IMR-90 (cell line): ENCODE measurements around the gene CRISPLD2. TPM values are rescaled to one million over a fixed set of nuclear protein-coding genes. Genes with fewer than 3 reads are reported as not detected.

ENCODE experiments used
- ATAC-seq: fragments of 200-7000 bp; cut with Tn5 transposase; 2 replicates; pipeline ENCODE4 v1.9.1; 2020; ENCODE audit warnings: low read depth, mild to moderate bottlenecking, moderate library complexity
- BruUV-seq: library from RNA; stranded (reverse); fragments of 400-500 nt; replicated peaks from 2 replicates; lab custom pipeline; 2021; lab: Mats Ljungman, UMichigan
- CTCF ChIA-PET: fragments of 300-600 bp; formaldehyde crosslinking; extraction: SDS; loops from one replicate; lab custom pipeline; 2021; ENCODE audit warnings: antibody characterized with exemption; lab: Yijun Ruan, JAX
- POLR2A ChIA-PET: fragments of 300-600 bp; sonication (Branson Sonifier 250); formaldehyde crosslinking; loops from one replicate; lab custom pipeline; 2022; ENCODE audit warnings: antibody characterized with exemption; ENCODE audit not compliant: unreplicated experiment; lab: Charles Lee
- DNase-seq: peaks from one replicate; pipeline ENCODE4 v3.0.0; 2013
- H2AFZ ChIP-seq: replicated peaks from 2 replicates; pipeline ENCODE3; 2013; ENCODE audit warnings: low read length, mild to moderate bottlenecking; ENCODE audit not compliant: poor library complexity
- H2AK5ac ChIP-seq: 2 replicates; pipeline ENCODE4 v1.6.1; 2013; ENCODE audit warnings: low read depth, low read length, inconsistent platforms
- H2AK9ac ChIP-seq: replicated peaks from 2 replicates; pipeline ENCODE3; 2013; ENCODE audit warnings: mild to moderate bottlenecking, low read depth, low read length, moderate library complexity; ENCODE audit not compliant: poor library complexity
- H2BK120ac ChIP-seq: 2 replicates; pipeline ENCODE4 v1.6.1; 2013; ENCODE audit warnings: low read depth, low read length, inconsistent platforms
- H2BK15ac ChIP-seq: 3 replicates; pipeline ENCODE4 v1.6.1; 2013; ENCODE audit warnings: low read depth, low read length, inconsistent platforms
- H2BK20ac ChIP-seq: 2 replicates; pipeline ENCODE4 v1.6.1; 2013; ENCODE audit warnings: low read depth, mild to moderate bottlenecking, inconsistent platforms, low read length, moderate library complexity
- H2BK5ac ChIP-seq: 2 replicates; pipeline ENCODE4 v1.6.1; 2013; ENCODE audit warnings: mild to moderate bottlenecking, low read depth, low read length, inconsistent platforms; ENCODE audit not compliant: poor library complexity, severe bottlenecking
- H3K14ac ChIP-seq: replicated peaks from 2 replicates; pipeline ENCODE4 v1.6.1; 2013; ENCODE audit warnings: low read depth, low read length, inconsistent platforms
- H3K18ac ChIP-seq: 2 replicates; pipeline ENCODE4 v1.6.1; 2013; ENCODE audit warnings: low read depth, low read length, control low read depth
- H3K23ac ChIP-seq: 2 replicates; pipeline ENCODE4 v1.6.1; 2013; ENCODE audit warnings: low read depth, low read length, inconsistent platforms
- H3K27ac ChIP-seq: 2 replicates; pipeline ENCODE4 v1.5.1; 2013; ENCODE audit warnings: mild to moderate bottlenecking, control low read depth, low read length; ENCODE audit not compliant: insufficient read depth
- H3K27me3 ChIP-seq: 2 replicates; pipeline ENCODE4 v1.6.1; 2013; ENCODE audit warnings: low read length; ENCODE audit not compliant: control insufficient read depth, insufficient read depth
- H3K36me3 ChIP-seq: 2 replicates; pipeline ENCODE4 v1.6.1; 2013; ENCODE audit warnings: low read length, mixed read lengths; ENCODE audit not compliant: control insufficient read depth, insufficient read depth
- H3K4ac ChIP-seq: 2 replicates; pipeline ENCODE4 v1.6.1; 2013; ENCODE audit warnings: low read depth, low read length, inconsistent platforms
- H3K4me1 ChIP-seq: 2 replicates; pipeline ENCODE4 v1.6.1; 2013; ENCODE audit warnings: low read length, mixed read lengths; ENCODE audit not compliant: control insufficient read depth, insufficient read depth
- H3K4me2 ChIP-seq: 2 replicates; pipeline ENCODE4 v1.6.1; 2013; ENCODE audit warnings: low read depth, mild to moderate bottlenecking, control low read depth, low read length, moderate library complexity
- H3K4me3 ChIP-seq: 2 replicates; pipeline ENCODE4 v1.5.1; 2013; ENCODE audit warnings: low read depth, mild to moderate bottlenecking, control low read depth, low read length, moderate library complexity; ENCODE audit not compliant: insufficient read depth
- H3K56ac ChIP-seq: 2 replicates; pipeline ENCODE4 v1.6.1; 2013; ENCODE audit warnings: low read length, inconsistent platforms; ENCODE audit not compliant: insufficient read depth; ENCODE audit errors: extremely low read depth
- H3K79me1 ChIP-seq, 2 experiments: 2 replicates each; pipeline ENCODE4 v1.6.1; 2013; ENCODE audit warnings: low read length in 2 of 2, inconsistent platforms in 1 of 2, low read depth in 1 of 2
- H3K9ac ChIP-seq: 2 replicates; pipeline ENCODE4 v1.6.1; 2013; ENCODE audit warnings: low read depth, low read length, control low read depth
- H3K9me1 ChIP-seq: 2 replicates; pipeline ENCODE4 v1.6.1; 2013; ENCODE audit warnings: low read length, inconsistent platforms; ENCODE audit not compliant: insufficient read depth
- H3K9me3 ChIP-seq: 2 replicates; pipeline ENCODE4 v1.6.1; 2013; ENCODE audit warnings: low read length; ENCODE audit not compliant: control insufficient read depth, insufficient read depth
- H4K20me1 ChIP-seq: 2 replicates; pipeline ENCODE4 v1.6.1; 2013; ENCODE audit warnings: low read length, inconsistent platforms; ENCODE audit not compliant: insufficient read depth
- H4K5ac ChIP-seq: 2 replicates; pipeline ENCODE4 v1.6.1; 2013; ENCODE audit warnings: mild to moderate bottlenecking, low read depth, low read length, control low read depth
- H4K8ac ChIP-seq, 2 experiments: 2 replicates each; pipeline ENCODE4 v1.6.1; 2013; ENCODE audit warnings: low read depth in 2 of 2, low read length in 2 of 2, control low read depth in 1 of 2, inconsistent platforms in 1 of 2
- H4K91ac ChIP-seq: 2 replicates; pipeline ENCODE4 v1.6.1; 2013; ENCODE audit warnings: low read depth, low read length, inconsistent platforms; ENCODE audit not compliant: insufficient read depth
- CHD1 ChIP-seq: IDR thresholded peaks from 2 replicates; pipeline ENCODE4 v1.6.1; 2012; ENCODE audit warnings: low read depth, low read length, improper control_type of control experiment
- CTCF ChIP-seq: conservative IDR thresholded peaks from 2 replicates; pipeline ENCODE4 v1.5.1; 2012; ENCODE audit warnings: mild to moderate bottlenecking, low read depth, low read length, improper control_type of control experiment
- FOS ChIP-seq: fragments of 150-350 bp; IDR thresholded peaks from 2 replicates; pipeline ENCODE4 v1.6.1; 2016; ENCODE audit warnings: low read depth, low read length
- MAFK ChIP-seq: IDR thresholded peaks from 2 replicates; pipeline ENCODE4 v1.6.1; 2012; ENCODE audit warnings: low read depth, low read length, improper control_type of control experiment
- POLR2A ChIP-seq: IDR thresholded peaks from 2 replicates; pipeline ENCODE4 v1.6.1; 2012; ENCODE audit warnings: mild to moderate bottlenecking, low read depth, low read length
- RCOR1 ChIP-seq: IDR thresholded peaks from 2 replicates; pipeline ENCODE4 v1.6.1; 2012; ENCODE audit warnings: mild to moderate bottlenecking, low read length, improper control_type of control experiment; ENCODE audit not compliant: insufficient replicate concordance
- USF2 ChIP-seq: fragments of 150-350 bp; IDR thresholded peaks from 2 replicates; pipeline ENCODE4 v1.6.1; 2017; ENCODE audit warnings: mild to moderate bottlenecking, antibody characterized with exemption, low read length, low read depth
- WGBS, 2 experiments: methylation state at CpG; one replicate each; pipeline versions ENCODE4 v1.1.5 to v1.1.7; 2013; ENCODE audit warnings: missing lambda C conversion rate in 2 of 2; ENCODE audit not compliant: insufficient read length in 1 of 2; ENCODE audit errors: extremely low coverage in 2 of 2; 5-methylcytosine and 5-hydroxymethylcytosine counted together
- dilution Hi-C: fragments of 300-500 bp; cut with HindIII; formaldehyde crosslinking; loops from one replicate; pipeline ENCODE4 v1.14.3; 2018; ENCODE audit warnings: low sequenced_read_pairs; ENCODE audit not compliant: unreplicated experiment
- in situ Hi-C: fragments of 300-500 bp; cut with MboI; formaldehyde crosslinking; loops from 3 replicates; pipeline ENCODE4 v1.14.3; 2019; ENCODE audit warnings: low sequenced_read_pairs, inconsistent platforms, mixed read lengths
- intact Hi-C: fragments of 100-400 bp; cut with micrococcal nuclease; formaldehyde crosslinking; loops from 2 replicates; pipeline ENCODE4 v1.10.0; 2022
- polyA plus RNA-seq, 3 experiments: library from polyadenylated mRNA; depleted of rRNA; stranded (reverse); fragments of >200 nt; gene quantifications; 2 replicates each; pipeline ENCODE4 v1.2.3, GENCODE V29; 2012; ENCODE audit warnings: low replicate concordance in 1 of 3
- total RNA-seq: library from RNA; depleted of rRNA; stranded (reverse); fragments of >200 nt; gene quantifications from 2 replicates; pipeline ENCODE4 v1.2.3, GENCODE V29; 2012

CRISPLD2 gene
- total and polyA plus RNA-seq, 2 of the 4 experiments (the other 2 are of a cell fraction), result 23.1 to 37.5 TPM

GRCh38 chr16:84804326-84804725, 15.5 kb upstream of the CRISPLD2 start:
- H4K20me1 ChIP-seq, result 0 out of 2 replicates have a peak, but pooled peaks cover 4% of the 10 kb centered on the region
- no peak overlapping the region for H4K91ac ChIP-seq
- H3K79me1 ChIP-seq, result 0 out of 4 replicates have a peak, but pooled peaks cover 0 to 8% of the 10 kb centered on the region in 2 experiments
- 100% methylated on average over 5 of the region's 10 CpGs; no CpG with 5 or more reads in 1 of the 2 experiments for WGBS, 2 experiments
- no peak overlapping the region for H3K4me2 ChIP-seq
- H3K27me3 ChIP-seq, result no peaks in the 10 kb centered on the region
- peak overlapping the region; percentile 51 for H2BK5ac ChIP-seq
- H3K4me1 ChIP-seq, result peaks cover 8% of the 10 kb centered on the region
- H2AK5ac ChIP-seq, result peak overlapping the region; percentile 43
- H2AK9ac ChIP-seq, result peak overlapping the region; percentile 33
- H3K27ac ChIP-seq, result no peak overlapping the region
- dilution Hi-C loops (no loop called here), intact Hi-C loops (no loop called here), in situ Hi-C loops (no loop called here)
- H2BK120ac ChIP-seq, result peak overlapping the region; percentile 40; the same call in 1 of the 2 replicates
- TF ChIP-seq CHD1, result no peak
- TF ChIP-seq USF2, result no peak
- TF ChIP-seq FOS, result no peak
- TF ChIP-seq CTCF, result no peak
- no peak for TF ChIP-seq MAFK
- TF ChIP-seq POLR2A, result no peak
- TF ChIP-seq RCOR1, result no peak
- no peak for ATAC-seq
- peak overlapping the region; percentile 33 for H2AFZ ChIP-seq
- no peak overlapping the region; the same call in 1 of the 2 replicates for H3K4ac ChIP-seq
- no peaks in the 10 kb centered on the region for H3K36me3 ChIP-seq
- H2BK15ac ChIP-seq, result no peak overlapping the region
- H4K8ac ChIP-seq, result peak overlapping the region in 1 of 2 experiments; percentile 31; a peak in 1 of 4 replicates
- H4K5ac ChIP-seq, result no peak overlapping the region
- H3K23ac ChIP-seq, result no peak overlapping the region
- H3K9me3 ChIP-seq, result 0 out of 2 replicates have a peak, but pooled peaks cover 3% of the 10 kb centered on the region
- no peak overlapping the region for H3K56ac ChIP-seq
- no TSS peak for BruUV-seq
- H3K9ac ChIP-seq, result no peak overlapping the region
- H3K4me3 ChIP-seq, result no peak overlapping the region
- ChIA-PET CTCF (no interaction called here), POLR2A (no interaction called here)
- H3K14ac ChIP-seq, result no peak overlapping the region; the same call in 1 of the 2 replicates
- H3K18ac ChIP-seq, result no peak overlapping the region
- peaks cover 12% of the 10 kb centered on the region for H3K9me1 ChIP-seq
- DNase-seq, result no peak
- peak overlapping the region; percentile 20; the same call in 1 of the 2 replicates for H2BK20ac ChIP-seq
